Measurements from ENCODE around the gene FBXL13.
"Not testable (repeated sequence)": the region's sequence is repeated elsewhere in the genome, so short reads cannot be mapped to it uniquely, and the experiment has no call there.

Gene FBXL13

GRCh38 chr7:102806613-102807012 is 268.0 kb downstream of the FBXL13 start:
- H3K9me3 ChIP-seq (ENCODE audit: severe bottlenecking) = no peaks in the 10 kb centered on the region

GRCh38 chr7:102795987-102796595 is 278.5 kb downstream of the FBXL13 start:
- DNase-seq; H3K27ac ChIP-seq; H3K36me3 ChIP-seq; H3K27me3 ChIP-seq (ENCODE audit: insufficient read depth, low read depth, severe bottlenecking); H3K4me3 ChIP-seq (ENCODE audit: low read depth, low read length); H3K9me3 ChIP-seq (ENCODE audit: severe bottlenecking): not testable (repeated sequence)

More at GRCh38 chr7:102806613-102807012, 268.0 kb downstream of the FBXL13 start:
- no peak for TF ChIP-seq CTCF (IDR thresholded peaks at IDR 0.05; ENCODE audit: low read depth, low read length)
- no peak for DNase-seq
- no peak overlapping the region for H3K4me3 ChIP-seq (ENCODE audit: low read depth, low read length)
- H3K27me3 ChIP-seq (ENCODE audit: insufficient read depth, low read depth, severe bottlenecking) = no peaks in the 10 kb centered on the region
- H3K36me3 ChIP-seq = peaks cover 5% of the 10 kb centered on the region; the same call in 1 of the 2 replicates
- no peak overlapping the region for H3K27ac ChIP-seq

- H3K36me3 ChIP-seq; H3K4me3 ChIP-seq (ENCODE audit: low read depth, low read length); H3K27me3 ChIP-seq (ENCODE audit: insufficient read depth, low read depth, severe bottlenecking); H3K27ac ChIP-seq; DNase-seq; H3K9me3 ChIP-seq (ENCODE audit: severe bottlenecking): not testable (repeated sequence)
Observed at GRCh38 chr7:102794567-102794966, 280.0 kb downstream of the FBXL13 start.

GRCh38 chr7:102791831-102792230 is 282.8 kb downstream of the FBXL13 start:
- not testable (repeated sequence) for H3K9me3 ChIP-seq (ENCODE audit: severe bottlenecking); H3K36me3 ChIP-seq; DNase-seq; H3K4me3 ChIP-seq (ENCODE audit: low read depth, low read length); H3K27me3 ChIP-seq (ENCODE audit: insufficient read depth, low read depth, severe bottlenecking); H3K27ac ChIP-seq

- H3K27me3 ChIP-seq (ENCODE audit: insufficient read depth, low read depth, severe bottlenecking); H3K27ac ChIP-seq; DNase-seq; H3K36me3 ChIP-seq; H3K4me3 ChIP-seq (ENCODE audit: low read depth, low read length); H3K9me3 ChIP-seq (ENCODE audit: severe bottlenecking): not testable (repeated sequence)
Observed at GRCh38 chr7:102791367-102791766, 283.2 kb downstream of the FBXL13 start.

- H3K4me3 ChIP-seq (ENCODE audit: low read depth, low read length); H3K9me3 ChIP-seq (ENCODE audit: severe bottlenecking); H3K27me3 ChIP-seq (ENCODE audit: insufficient read depth, low read depth, severe bottlenecking); H3K36me3 ChIP-seq; DNase-seq; H3K27ac ChIP-seq: not testable (repeated sequence)
Observed at GRCh38 chr7:102790364-102791100, 284.1 kb downstream of the FBXL13 start.

- H3K4me3 ChIP-seq (ENCODE audit: low read depth, low read length); H3K9me3 ChIP-seq (ENCODE audit: severe bottlenecking); H3K36me3 ChIP-seq; H3K27ac ChIP-seq; DNase-seq; H3K27me3 ChIP-seq (ENCODE audit: insufficient read depth, low read depth, severe bottlenecking): not testable (repeated sequence)
Observed at GRCh38 chr7:102788770-102789169, 285.8 kb downstream of the FBXL13 start.

GRCh38 chr7:102780926-102781325 is 293.7 kb downstream of the FBXL13 start:
- not testable (repeated sequence) for H3K4me3 ChIP-seq (ENCODE audit: low read depth, low read length); DNase-seq; H3K9me3 ChIP-seq (ENCODE audit: severe bottlenecking); H3K27ac ChIP-seq; H3K27me3 ChIP-seq (ENCODE audit: insufficient read depth, low read depth, severe bottlenecking); H3K36me3 ChIP-seq

GRCh38 chr7:102778663-102779062 is 295.9 kb downstream of the FBXL13 start:
- H3K27ac ChIP-seq; DNase-seq; H3K27me3 ChIP-seq (ENCODE audit: insufficient read depth, low read depth, severe bottlenecking): not testable (repeated sequence)

GRCh38 chr7:102776217-102776616 is 298.4 kb downstream of the FBXL13 start:
- not testable (repeated sequence) for H3K27me3 ChIP-seq (ENCODE audit: insufficient read depth, low read depth, severe bottlenecking); H3K27ac ChIP-seq; H3K4me3 ChIP-seq (ENCODE audit: low read depth, low read length); H3K9me3 ChIP-seq (ENCODE audit: severe bottlenecking); H3K36me3 ChIP-seq; DNase-seq

More at GRCh38 chr7:102778663-102779062, 295.9 kb downstream of the FBXL13 start:
- not testable (repeated sequence) for H3K4me3 ChIP-seq (ENCODE audit: low read depth, low read length); H3K36me3 ChIP-seq; H3K9me3 ChIP-seq (ENCODE audit: severe bottlenecking)

- H3K4me3 ChIP-seq (ENCODE audit: low read depth, low read length); H3K27me3 ChIP-seq (ENCODE audit: insufficient read depth, low read depth, severe bottlenecking); H3K9me3 ChIP-seq (ENCODE audit: severe bottlenecking); H3K36me3 ChIP-seq; H3K27ac ChIP-seq; DNase-seq: not testable (repeated sequence)
Observed at GRCh38 chr7:102770467-102770866, 304.1 kb downstream of the FBXL13 start.

GRCh38 chr7:102769657-102770192 is 304.9 kb downstream of the FBXL13 start:
- DNase-seq; H3K36me3 ChIP-seq; H3K9me3 ChIP-seq (ENCODE audit: severe bottlenecking); H3K27ac ChIP-seq; H3K4me3 ChIP-seq (ENCODE audit: low read depth, low read length); H3K27me3 ChIP-seq (ENCODE audit: insufficient read depth, low read depth, severe bottlenecking): not testable (repeated sequence)

GRCh38 chr7:102763295-102763905 is 311.2 kb downstream of the FBXL13 start:
- H3K27ac ChIP-seq; H3K9me3 ChIP-seq (ENCODE audit: severe bottlenecking); H3K27me3 ChIP-seq (ENCODE audit: insufficient read depth, low read depth, severe bottlenecking); DNase-seq; H3K4me3 ChIP-seq (ENCODE audit: low read depth, low read length); H3K36me3 ChIP-seq: not testable (repeated sequence)
